GM12891 (cell line): ENCODE data around the gene PITPNC1.
"Not testable (repeated sequence)": the region's sequence is repeated elsewhere in the genome, so short reads cannot be mapped to it uniquely, and the experiment has no call there.

Experiments used
- DNase-seq: peaks from one replicate; pipeline ENCODE4 v3.0.0; 2011; ENCODE audit warnings: low spot score; ENCODE audit not compliant: insufficient read length
- FAIRE-seq: peaks from 2 replicates; lab custom pipeline; 2011; peaks lifted over from hg19 to GRCh38; lab: Jason Lieb, UNC
- PAX5 ChIP-seq: IDR thresholded peaks from 2 replicates; pipeline ENCODE4 v1.6.1; 2011; ENCODE audit warnings: low read length, moderate library complexity, mild to moderate bottlenecking; ENCODE audit not compliant: insufficient read depth, severe bottlenecking
- POLR2A ChIP-seq: IDR thresholded peaks from 2 replicates; pipeline ENCODE4 v1.6.1; 2011; ENCODE audit warnings: low read depth, low read length, control low read depth
- POLR2AphosphoS5 ChIP-seq: IDR thresholded peaks from 2 replicates; pipeline ENCODE4 v1.6.1; 2011; ENCODE audit warnings: low read depth, low read length, control low read depth
- POU2F2 ChIP-seq: IDR thresholded peaks from 2 replicates; pipeline ENCODE4 v1.6.1; 2011; ENCODE audit warnings: low read depth, mild to moderate bottlenecking, control low read depth, low read length, moderate library complexity
- SPI1 ChIP-seq: IDR thresholded peaks from 2 replicates; pipeline ENCODE4 v1.6.1; 2011; ENCODE audit warnings: low read depth, low read length, control low read depth
- TAF1 ChIP-seq: IDR thresholded peaks from 2 replicates; pipeline ENCODE4 v1.6.1; 2011; ENCODE audit warnings: low read depth, low read length, control low read depth

The PITPNC1 gene

GRCh38 chr17:67682196-67682595, 305.1 kb downstream of the PITPNC1 start:
- FAIRE-seq (no peak), DNase-seq (no peak)
- TF ChIP-seq PAX5 (no peak), POLR2AphosphoS5 (no peak), POU2F2 (no peak), POLR2A (no peak), SPI1 (no peak), TAF1 (no peak)

GRCh38 chr17:67685351-67685750, 308.3 kb downstream of the PITPNC1 start:
- TF ChIP-seq POLR2A (no peak), POU2F2 (no peak), TAF1 (no peak), POLR2AphosphoS5 (no peak)
- FAIRE-seq = no peak
- DNase-seq = no peak

- DNase-seq (no peak), FAIRE-seq (no peak)
- no peak for TF ChIP-seq POLR2AphosphoS5
- TF ChIP-seq POU2F2 = no peak
- TF ChIP-seq PAX5 = no peak
- TF ChIP-seq TAF1 = no peak
- no peak for TF ChIP-seq POLR2A
- no peak for TF ChIP-seq SPI1
These were observed 309.2 kb downstream of the PITPNC1 start for GRCh38 chr17:67686241-67686640.

GRCh38 chr17:67687511-67687910, 310.4 kb downstream of the PITPNC1 start:
- no peak for DNase-seq
- FAIRE-seq = no peak
- no peak for TF ChIP-seq POLR2A
- no peak for TF ChIP-seq TAF1
- TF ChIP-seq PAX5 = no peak
- TF ChIP-seq SPI1 = no peak
- no peak for TF ChIP-seq POU2F2
- TF ChIP-seq POLR2AphosphoS5 = no peak

GRCh38 chr17:67689534-67690177, 312.6 kb downstream of the PITPNC1 start:
- no peak for TF ChIP-seq POLR2A
- no peak for TF ChIP-seq TAF1
- no peak for TF ChIP-seq POU2F2
- TF ChIP-seq POLR2AphosphoS5 = no peak
- TF ChIP-seq PAX5 = no peak
- TF ChIP-seq SPI1 = no peak
- DNase-seq (peak; percentile 53), FAIRE-seq (no peak)

GRCh38 chr17:67693811-67694210, 316.7 kb downstream of the PITPNC1 start:
- FAIRE-seq (no peak), DNase-seq (no peak)

GRCh38 chr17:67696347-67696746, 319.3 kb downstream of the PITPNC1 start:
- no peak for TF ChIP-seq POLR2A
- TF ChIP-seq SPI1 = no peak
- no peak for TF ChIP-seq POU2F2
- TF ChIP-seq PAX5 = no peak
- no peak for TF ChIP-seq POLR2AphosphoS5
- TF ChIP-seq TAF1 = no peak
- no peak for DNase-seq
- no peak for FAIRE-seq

More at GRCh38 chr17:67693811-67694210, 316.7 kb downstream of the PITPNC1 start:
- TF ChIP-seq POLR2A (no peak), PAX5 (no peak), TAF1 (no peak), POLR2AphosphoS5 (no peak), POU2F2 (no peak), SPI1 (no peak)

- no peak for DNase-seq
- no peak for TF ChIP-seq POLR2AphosphoS5
- TF ChIP-seq PAX5 = no peak
- TF ChIP-seq POU2F2 = no peak
- TF ChIP-seq TAF1 = no peak
- no peak for TF ChIP-seq POLR2A
- TF ChIP-seq SPI1 = no peak
- FAIRE-seq = no peak
These were observed 319.9 kb downstream of the PITPNC1 start for GRCh38 chr17:67696853-67697498.

GRCh38 chr17:67700037-67700724, 323.1 kb downstream of the PITPNC1 start:
- DNase-seq = no peak
- FAIRE-seq = no peak
- no peak for TF ChIP-seq POLR2AphosphoS5
- TF ChIP-seq SPI1 = no peak
- TF ChIP-seq TAF1 = no peak
- TF ChIP-seq POLR2A = no peak
- TF ChIP-seq POU2F2 = no peak
- no peak for TF ChIP-seq PAX5

- no peak for FAIRE-seq
- no peak for TF ChIP-seq PAX5
- TF ChIP-seq SPI1 = no peak
- TF ChIP-seq POU2F2 = no peak
- TF ChIP-seq TAF1 = no peak
- TF ChIP-seq POLR2AphosphoS5 = no peak
- TF ChIP-seq POLR2A = no peak
- DNase-seq = no peak
These were observed 323.6 kb downstream of the PITPNC1 start for GRCh38 chr17:67700725-67701119.

- not testable (repeated sequence) for FAIRE-seq
These were observed 325.8 kb downstream of the PITPNC1 start for GRCh38 chr17:67702861-67703260.

More at GRCh38 chr17:67702861-67703260, 325.8 kb downstream of the PITPNC1 start:
- DNase-seq = not testable (repeated sequence)
